ENCODE measurements around the gene EFHC1.

DNA sequence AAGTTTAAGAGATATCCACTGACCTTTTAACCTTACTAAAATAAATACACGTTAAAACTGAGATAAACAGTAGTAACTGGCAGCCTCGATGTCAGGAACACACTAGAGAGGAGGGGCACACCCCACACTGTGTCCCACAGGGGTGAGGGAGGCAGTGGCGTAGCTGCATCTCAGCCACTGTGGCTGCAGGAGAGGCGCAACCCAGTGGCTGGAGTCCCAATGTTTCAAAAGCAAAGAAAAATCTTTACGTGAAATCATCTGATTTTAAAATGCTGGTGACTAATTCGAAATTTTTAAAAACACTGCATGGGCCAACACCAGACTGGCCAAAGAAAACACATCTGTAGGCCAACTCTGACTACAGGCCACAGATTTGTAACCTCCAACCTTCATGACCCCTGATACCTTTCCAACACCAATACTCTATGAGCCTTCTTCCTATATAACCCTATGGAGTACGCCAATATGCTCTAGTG is 102.0 kb downstream of the EFHC1 start:
- TF ChIP-seq POLR2AphosphoS5 (IDR thresholded peaks at IDR 0.05; ENCODE audit: low read depth, low read length) = no peak
- TF ChIP-seq REST (IDR thresholded peaks at IDR 0.05; ENCODE audit: insufficient read depth in 1 of 2, low read depth in 2 of 2, low read length in 2 of 2) = no peak
